ENCODE results near the gene NT5C1A.

NT5C1A gene

DNA sequence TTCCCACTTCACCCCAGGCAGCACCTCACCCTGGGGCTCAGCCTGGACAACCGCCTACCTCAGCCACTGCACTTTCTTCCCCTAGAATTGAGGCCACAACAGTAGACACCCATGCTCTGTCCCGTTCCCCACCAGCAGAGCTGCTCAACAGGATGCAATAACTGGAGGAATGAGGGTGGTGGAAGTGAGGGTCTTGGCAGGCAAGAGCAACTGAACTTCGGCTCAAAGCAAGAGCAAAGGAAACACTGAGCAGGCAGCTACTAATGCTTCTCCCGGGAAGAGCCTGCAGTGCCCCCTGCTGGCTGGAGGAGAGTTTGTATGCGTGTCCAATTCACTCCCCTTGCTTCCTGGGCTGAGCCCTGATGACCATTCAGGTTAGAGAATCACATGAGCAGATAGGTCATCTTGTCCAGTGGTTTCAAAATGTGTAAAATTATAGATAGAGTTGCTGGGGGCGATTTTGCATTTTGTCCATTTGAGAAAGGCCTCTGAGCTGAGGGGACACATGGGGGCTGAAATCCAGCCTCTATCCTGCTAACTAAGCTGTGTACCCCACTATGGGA, 13.9 kb downstream of the NT5C1A start:
- DNase-seq, result peak; percentile 75

DNA sequence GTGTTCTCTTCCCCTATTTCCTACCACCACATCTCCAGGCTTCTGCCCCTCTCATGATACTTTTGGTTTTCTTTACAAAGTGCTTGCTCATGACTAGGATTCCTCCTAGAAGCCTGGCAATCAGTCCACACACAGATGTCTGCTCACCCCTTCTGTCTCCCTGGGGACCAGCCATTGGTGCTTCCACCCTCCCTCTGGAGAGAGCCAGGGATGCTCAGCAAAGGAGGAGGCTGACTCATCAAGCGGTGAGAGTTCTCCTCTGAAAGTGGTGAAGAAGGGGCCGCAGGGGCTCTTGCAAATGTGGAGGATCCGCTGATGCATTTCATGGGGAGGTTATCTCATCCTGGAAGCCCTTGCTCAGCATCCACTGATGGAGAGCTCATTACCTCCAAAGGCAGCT, 14.5 kb downstream of the NT5C1A start:
- DNase-seq, result no peak

DNA sequence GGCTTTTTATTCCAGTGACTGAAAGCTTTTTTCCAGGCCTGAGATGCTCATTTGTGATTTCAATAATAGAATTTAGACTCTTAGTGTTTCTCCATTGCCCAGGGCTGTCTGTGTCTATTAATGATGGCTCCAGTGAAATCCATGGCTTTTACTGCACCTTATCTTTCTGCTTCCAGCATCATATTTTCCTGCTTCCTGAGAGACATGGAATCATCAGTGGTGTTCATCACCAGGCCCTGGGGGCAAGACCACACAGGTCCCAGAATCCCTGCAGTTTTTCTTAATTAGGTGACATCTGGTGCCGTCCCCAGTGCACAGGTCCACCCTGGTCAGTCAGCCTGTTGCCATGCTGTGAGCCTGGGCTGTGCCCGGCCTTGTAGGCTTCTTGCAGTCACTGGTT, 15.5 kb downstream of the NT5C1A start:
- no peak for DNase-seq

DNA sequence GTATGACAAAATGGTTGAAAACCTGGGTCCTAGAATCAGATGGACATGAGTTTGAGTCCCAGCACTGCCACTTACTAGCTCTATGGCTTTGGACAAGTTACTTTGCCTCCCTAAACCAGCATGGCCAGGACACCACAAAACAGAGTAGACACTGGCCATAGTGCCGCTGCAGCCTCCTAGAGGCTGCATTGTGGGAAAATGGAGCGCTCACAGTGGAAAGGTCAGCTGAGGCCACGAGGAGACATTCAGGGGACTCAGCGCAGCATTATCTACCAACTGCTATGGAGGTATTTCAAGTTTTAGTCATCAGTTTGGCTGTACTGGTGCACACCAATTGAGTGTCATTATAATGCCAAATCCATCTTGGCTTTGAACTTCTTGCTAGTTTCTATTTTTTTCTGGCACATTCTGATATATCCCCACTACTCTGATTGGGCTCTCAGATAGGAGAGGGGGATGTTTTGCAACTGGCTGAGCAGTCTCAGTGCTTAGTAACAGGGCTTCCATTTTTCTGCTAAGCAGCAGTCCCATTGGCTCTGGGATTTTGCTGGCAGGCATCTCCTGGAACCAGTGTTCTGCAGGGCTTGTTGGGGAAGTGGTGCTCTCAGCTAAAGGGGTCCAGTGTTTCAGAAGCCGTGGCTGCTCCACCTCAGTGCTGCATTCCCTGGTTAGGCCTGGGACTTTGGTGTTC, 16.2 kb downstream of the NT5C1A start:
- no peak for DNase-seq

DNA sequence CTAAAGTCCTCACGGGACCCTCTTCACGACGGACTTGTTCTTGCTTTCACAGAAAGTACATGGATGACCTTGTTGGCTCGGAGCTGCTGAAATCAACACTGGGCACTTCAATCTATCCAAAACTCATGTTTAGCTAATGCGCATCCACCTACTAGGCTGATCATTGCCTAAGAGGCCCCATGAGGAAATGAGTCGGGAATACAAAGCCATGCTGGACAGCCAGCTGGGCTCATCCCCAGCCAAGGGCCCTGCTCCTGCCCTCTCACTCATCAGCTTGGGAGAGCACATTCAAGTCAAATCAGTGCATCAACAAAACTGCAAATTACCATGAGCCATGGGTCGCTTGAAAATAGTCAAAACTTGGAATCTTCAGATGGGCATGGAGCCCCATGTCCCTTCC, 17.6 kb downstream of the NT5C1A start:
- no peak for DNase-seq

DNA sequence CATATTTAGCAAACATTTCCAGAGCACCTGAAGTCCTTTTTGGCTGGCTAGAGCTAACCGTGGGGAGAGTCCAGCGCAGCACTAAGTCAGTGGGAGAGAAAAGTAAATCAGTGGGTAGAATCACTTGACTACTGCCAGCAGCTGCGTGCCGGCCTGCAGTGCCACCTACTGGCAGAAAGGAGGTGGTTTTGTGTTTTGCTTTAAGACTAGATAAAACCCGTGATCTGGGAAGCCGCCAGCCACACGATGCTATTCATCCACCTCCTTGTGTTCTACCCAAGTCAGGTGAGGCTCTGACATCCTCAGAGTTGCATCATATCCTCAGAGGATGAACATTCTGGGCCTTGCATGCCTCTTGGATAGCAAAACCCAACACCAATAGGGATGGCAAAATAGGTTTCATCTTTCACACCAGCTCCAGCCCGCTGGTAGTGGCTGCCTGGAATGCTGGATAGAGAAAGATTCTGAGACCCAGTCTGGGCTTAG, 18.3 kb downstream of the NT5C1A start:
- peak; percentile 74 for DNase-seq

DNA sequence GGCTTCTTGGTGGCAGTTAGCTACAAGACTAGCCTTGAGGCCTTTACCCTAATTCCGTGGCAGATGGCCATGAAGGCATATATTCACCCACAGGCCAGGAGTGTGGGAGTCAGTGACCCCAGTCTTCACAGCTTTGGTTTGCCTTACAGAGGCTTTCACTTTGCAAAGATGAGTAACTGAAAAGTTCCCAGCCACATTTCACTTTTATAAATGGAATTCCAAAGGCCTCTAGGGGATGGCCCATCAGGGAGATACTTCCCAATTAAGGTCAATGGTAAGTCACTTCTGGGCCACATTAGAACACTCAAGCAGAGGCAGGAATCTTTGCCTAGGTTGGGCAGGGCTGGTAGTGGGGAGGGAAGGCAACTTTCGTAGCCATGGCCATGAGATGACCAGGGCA, 19.4 kb downstream of the NT5C1A start:
- no peak for DNase-seq

DNA sequence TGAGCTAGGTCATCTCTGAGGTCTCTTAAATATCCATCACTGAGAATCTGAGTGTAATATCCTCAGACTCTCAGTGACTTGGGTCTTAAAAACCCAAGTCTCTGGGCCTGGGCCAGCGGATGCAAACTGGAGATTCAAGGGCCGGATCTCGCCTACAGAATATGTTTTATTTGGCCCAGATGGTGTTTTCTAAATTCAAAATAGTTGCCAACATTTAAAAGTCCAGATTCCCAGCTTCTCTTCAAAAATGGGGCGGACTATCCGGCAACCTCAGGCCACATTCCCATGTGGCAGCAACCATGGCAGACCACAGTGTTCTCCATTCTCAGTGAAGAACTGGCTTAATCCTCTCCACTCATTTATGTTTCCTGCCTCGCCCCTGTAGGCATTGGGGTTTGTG, 19.8 kb downstream of the NT5C1A start:
- no peak for DNase-seq

DNA sequence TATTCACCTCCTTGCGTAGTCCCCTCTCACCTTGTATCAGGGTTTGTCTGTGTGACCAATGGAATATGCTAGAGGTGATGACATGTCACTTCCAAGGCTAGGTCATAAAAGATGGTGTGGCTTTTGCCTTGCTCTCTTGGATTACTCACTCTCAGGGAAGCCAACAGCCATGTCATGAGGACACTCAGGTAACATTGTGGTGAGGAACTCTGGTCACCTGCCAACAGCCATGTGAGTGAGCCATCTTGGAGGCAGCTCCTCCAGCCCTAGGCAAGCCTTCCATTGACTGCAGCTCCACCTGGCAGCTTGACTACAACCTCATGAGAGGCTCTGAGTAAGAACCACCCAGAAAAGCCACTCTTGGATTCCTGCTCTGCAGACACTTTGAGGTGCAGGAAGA, 21.5 kb downstream of the NT5C1A start:
- no peak for DNase-seq

DNA sequence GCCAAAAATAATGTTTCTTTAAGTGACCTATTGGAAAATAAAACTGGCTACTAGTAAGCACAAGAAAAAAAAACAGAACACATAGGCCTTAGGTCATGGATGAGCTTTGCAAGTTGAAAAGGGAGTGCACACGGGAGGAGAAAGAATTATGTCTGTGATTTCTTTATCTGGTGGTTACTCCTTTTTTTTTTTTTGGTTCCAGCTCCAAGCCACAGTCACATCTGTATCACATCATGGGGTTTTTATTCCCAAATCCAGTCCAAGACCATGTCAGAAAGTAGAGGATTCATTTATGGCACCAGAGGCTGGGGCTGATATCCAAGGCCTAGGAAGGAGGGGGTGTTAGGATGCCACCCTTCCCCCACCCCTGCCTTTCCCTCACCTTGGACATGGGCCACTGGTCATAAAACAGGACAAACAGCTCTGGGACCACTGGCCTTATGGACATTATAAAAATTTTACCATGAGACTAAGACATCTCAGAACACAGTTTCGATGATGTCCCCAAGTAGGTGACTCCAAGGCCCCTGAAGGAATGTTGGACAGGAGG, 22.2 kb downstream of the NT5C1A start:
- DNase-seq, result no peak

DNA sequence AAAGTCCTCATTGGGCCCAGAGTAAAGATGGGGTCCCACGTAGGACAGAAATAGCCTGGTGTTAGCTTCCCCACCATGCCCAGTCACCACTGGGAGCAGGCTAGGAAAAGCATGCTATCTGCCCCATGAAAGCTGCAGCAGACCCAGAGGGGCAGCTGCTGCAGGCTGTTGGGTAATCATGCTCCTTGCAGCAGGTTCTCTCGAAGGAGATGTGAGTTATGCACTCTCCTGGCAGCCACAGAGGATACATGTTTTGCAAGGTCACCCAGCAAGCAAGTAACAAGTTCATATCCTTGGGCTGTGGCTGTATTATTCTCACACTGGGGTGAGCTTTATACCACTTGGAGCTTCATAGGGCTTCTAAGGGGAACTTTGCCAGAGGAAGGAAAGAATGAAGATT, 23.4 kb downstream of the NT5C1A start:
- DNase-seq, result no peak

DNA sequence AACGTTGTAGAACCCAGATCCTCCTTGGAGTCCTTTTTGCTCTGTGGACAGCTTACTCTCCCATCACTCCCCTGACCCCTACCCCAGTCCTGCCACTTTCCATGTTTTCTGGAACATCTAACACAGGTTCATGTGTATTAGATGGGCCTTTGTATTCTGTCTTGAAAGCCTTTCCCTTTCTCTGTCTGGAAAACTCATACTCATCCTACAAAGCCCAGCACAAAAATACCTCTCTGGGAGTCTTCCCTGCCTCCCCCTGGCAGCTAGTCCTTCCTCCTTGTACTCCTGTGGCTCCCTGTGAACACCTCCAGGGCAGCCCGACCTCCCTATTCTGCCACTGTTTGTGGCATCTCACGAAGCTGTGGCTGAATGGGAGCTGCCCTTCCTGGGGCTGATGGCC, 24.7 kb downstream of the NT5C1A start:
- no peak for DNase-seq

DNA sequence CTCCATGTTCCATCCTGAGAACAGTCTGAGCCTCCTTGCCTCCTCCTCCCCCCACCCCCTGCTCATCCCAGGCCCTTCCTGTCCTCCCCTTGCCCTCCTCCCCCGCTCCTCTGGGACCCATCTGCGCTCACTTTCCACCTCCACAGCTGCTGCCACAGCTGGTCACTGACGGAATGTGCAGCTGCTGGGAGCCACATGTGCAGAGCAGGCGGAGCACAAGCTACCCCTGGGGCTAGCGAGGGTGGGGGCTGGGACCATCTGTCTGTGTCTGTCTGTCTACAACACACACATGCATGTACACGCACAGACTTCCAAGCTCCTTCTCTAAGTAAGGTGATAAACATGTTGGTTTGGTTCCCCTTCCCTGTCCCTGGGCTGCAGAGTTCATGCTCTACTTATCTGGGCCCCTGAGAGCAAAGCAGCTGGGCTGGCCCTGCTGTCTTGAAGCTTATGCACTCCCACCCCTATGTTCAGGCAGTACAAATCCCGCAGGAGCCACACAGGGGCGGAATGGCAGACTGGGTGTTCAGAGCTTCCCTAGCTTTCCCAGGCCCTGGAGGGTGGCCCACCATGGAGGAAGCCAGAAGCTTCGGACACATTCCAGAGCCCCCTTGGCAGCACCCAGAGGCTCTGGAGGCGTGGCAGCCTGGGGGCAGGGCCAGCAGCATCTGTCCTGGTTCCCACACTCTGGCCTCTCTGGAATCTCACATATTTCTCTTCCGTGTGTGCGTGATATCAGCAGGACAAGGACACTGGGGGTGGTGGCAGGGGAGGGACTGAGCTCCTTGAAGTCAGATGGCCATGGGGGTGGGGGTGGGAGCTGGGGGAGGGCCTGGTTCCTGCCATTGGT, 25.4 kb downstream of the NT5C1A start:
- DNase-seq, result peak; percentile 90

DNA sequence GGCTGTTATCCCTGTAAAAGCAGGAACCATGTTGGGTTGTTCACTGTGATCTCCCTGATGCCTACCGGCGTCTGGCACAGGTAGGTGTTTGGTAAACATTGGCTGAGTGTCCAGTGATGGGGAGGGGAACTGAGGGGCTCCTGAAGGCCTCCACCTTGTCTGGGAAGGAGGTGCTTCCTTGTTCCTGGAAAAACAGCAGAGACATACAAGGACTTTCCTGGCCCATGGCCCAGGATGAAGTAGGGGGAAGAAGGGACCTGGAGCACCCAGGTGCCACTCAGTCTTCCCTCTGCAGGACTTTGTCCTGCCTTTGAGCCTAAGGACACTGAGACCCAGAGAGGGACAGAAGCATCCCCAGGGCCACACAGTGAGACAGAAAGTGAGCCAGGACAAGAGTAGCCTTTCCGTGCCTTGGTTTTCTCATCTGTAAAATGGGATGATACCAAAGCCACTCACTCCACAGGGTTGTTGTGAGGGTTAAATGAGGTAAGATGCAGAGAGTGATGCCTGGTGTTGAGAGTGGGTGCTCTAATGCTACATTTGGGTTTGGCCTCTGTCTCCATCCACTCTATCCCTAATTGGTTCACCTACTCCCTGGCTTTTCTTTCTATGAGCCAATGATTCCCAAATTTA, 26.4 kb downstream of the NT5C1A start:
- no peak for DNase-seq

DNA sequence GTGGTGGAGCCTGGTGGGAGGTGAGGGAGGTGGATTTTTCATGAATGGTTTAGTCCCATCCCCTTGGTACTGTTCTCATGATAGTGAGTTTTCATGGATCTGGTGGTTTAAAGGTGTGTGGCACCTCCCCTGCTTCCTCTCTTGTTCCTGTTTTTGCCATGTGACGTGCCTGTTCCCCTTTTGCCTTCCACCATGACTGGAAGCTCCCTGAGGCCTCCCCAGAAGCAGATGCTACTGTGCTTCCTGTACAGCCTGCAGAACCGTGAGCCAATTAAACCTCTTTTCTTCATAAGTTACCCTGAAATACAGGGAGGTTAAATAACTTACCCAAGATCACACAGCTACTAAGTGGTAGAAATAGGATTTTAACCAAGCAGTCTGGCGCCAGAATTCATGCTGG, 28.2 kb downstream of the NT5C1A start:
- no peak for DNase-seq

DNA sequence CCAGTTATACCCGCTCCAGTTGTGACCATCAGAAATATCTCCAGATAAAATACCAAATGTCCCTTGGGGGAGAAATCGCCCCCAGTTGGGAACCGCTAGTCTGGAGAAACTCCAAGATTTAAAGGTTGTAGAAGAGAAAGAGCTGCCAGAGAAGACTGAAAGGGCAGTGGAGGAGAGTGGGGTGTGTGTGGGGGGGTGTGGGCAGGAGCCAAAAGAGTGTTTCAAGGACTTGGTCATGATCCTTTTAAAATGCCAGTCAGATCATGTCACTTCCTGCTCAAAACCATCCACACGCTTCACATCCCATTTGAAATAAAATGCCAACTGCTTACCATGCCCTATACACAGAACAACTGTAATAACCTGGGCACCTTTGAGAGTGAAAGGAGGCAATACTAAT, 29.1 kb downstream of the NT5C1A start:
- DNase-seq, result no peak

DNA sequence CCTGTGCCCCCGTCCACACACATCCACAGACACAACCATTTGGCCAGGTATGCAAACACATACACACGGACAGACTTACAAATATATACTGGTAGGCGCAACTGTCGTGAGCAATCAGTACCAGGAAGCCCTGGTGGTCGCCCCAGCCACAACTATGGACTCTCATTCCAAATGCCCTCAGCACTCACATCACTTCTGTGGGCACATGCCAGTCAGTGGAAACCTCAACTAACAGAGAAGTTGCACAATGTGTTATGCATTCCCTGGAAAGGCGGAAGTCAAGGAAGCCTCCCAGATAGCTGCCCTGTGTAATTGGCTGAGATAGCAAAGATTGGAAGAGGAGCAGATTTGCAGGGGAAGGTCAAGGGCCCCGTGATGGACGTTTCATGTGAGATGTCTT, 31.0 kb downstream of the NT5C1A start:
- DNase-seq, result no peak

DNA sequence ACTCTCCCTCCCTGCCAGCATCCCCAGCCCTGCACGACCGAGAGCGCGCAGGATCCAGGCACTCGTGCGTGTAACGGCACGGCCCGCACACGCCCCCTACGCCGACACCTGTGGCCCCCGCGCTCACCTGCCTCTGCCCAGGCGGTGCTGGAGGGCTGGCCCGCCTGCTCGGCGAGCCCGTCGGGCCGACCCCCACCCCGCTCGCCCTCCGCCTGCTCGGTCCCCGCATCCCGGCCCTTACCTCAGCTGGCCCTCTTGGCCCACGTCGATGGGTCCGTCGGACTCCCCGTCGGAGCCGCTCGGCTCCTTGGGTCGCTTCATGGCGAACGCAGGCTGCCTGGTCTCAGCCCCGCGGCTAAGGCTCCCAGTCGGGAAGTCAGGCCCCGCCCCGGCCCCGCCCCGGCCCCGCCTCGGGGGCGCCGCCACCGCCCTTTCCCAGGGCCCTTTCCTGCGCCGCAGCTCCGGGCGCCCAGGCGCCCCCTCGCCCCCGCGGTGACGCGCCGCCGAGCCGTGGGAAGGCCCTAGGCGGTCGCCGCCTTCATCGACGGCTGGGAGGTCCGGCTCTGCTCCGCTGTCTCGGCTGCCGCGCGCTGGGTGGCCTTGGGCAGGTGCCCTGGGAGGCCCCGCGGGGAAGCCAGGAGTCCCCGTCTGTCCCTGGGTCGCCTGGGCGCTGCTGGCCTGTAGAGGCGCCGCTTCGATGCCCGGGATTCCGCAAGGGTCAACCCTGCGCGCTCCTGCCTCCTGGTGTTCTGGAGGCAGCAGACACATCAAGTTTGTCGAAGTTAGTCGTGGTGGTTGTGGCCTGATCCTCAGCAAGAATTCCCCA, 32.4 kb downstream of the NT5C1A start, which contains the start of gene HEYL:
Gene HEYL, minus strand, starts transcription at position 339 of the 826 bp plus-strand sequence. Its CDS starts 18 bp downstream, at position 321.
- DNase-seq, result peak; percentile 82

DNA sequence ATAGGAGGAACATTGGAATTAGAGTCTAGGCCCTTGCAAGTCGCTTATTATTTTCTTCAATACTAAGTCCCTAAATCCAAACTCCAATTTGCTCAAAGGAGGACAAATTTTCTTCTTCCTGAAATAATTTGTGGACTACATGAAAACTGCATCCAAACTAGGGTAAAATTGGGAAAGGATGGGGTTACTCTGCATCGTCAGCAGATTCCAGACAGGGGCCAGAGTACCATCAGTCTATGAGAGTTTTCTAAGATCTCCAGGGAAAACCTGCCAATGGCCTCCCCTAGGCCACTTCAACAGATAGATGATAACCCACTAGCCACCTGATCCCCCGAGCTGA, 33.0 kb downstream of the NT5C1A start:
- no peak for DNase-seq

DNA sequence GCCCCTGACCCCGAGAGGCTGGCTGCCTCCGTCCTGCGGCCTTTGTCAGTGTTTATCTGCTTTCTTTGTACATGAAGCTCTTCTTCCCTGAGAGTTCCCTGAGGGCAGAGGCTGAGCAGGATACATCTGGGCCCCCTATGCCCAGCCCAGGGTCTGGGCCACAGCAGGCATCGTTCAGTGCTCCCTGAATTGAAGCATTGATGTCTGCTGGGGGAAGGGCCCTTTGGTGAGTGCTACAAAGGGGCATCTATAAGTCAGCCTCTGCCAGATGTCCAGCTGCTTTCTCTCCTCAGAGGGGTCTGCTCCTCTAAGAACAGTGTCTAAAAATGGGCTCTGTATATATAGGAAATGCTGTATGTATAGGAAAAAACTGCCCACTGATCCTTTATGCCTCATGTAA, 34.5 kb downstream of the NT5C1A start:
- no peak for DNase-seq

DNA sequence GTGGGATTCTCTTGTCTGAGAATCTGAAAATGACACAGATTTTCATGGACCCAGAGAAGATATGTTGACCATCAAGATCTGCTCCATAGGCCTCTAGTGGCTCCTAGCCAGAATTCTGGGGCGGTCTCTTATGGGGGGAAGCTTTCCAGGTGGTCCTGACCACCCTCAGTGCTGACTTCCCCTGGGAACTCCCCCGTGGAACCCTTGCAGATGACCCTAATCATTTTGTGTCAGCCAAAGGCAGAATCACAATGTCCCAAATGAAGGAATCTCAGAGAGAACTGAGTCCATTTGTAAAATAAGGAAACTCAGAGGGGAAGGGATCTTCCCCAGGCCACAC, 36.1 kb downstream of the NT5C1A start:
- no peak for DNase-seq

DNA sequence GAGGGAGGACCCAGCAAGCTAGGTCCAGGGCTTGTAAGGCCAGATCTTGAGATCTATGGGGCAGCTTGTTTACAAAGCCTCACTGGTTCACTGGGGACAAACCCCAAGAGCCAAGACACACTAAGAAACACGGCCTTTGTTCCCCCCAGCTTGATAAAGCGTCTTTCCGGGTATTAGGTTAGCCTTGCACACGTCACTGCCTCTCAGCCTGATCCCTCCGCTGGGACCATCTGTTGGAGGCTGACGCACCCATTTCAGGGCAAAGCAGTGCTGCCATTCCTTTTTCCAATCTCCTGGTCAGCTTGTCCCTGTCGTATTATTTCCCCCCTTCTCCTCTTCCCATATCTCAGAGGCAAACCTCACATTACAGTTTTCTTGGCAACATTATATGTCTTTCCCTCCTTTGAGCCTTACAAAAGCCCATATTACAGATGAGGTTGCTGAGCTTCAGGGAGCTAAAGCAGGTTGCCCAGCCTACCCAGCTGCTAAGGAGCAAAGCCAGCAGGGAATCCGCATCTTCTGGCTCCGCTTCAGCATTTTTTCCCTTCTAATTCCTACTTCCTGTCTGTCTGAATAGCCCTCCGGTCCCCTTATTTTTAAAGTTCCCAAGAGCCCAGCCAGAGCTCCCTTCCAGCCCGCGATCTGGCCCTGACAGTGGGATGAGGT, 36.6 kb downstream of the NT5C1A start:
- no peak for DNase-seq

All from retina (tissue), 1 donor.